IPS DF 4.7 (cell line): ENCODE results near the gene ARVCF.

Experiments
- DNase-seq: peaks from one replicate; pipeline ENCODE4 v3.0.0-alpha.2; 2013; ENCODE audit warnings: low spot score; ENCODE audit errors: extremely low read depth

ARVCF gene

DNA sequence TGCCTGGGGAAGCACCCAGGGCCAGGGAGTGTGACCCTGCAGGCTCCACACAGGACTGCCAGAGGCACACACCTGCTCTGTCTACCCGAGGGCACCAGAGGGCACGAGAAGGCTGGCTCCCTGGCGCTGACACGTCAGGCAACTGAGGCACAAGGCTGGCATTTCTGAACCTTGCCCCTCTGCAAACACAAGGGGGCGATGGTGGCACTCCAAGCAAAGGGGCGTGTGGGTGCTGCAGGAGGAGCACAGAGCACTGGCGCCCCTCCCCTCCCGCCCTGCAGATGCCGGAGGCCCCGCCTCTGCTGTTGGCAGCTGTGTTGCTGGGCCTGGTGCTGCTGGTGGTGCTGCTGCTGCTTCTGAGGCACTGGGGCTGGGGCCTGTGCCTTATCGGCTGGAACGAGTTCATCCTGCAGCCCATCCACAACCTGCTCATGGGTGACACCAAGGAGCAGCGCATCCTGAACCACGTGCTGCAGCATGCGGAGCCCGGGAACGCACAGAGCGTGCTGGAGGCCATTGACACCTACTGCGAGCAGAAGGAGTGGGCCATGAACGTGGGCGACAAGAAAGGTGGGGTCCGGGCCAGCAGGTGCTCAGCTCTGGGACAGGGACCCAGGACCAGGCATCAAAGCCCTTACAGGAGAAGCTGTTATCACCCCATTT is 54.2 kb downstream of the ARVCF start:
- DNase-seq, result no peak

- DNase-seq, result no peak
Measured at GRCh38 chr22:19961868-19962245, 54.8 kb downstream of the ARVCF start.

GRCh38 chr22:19961201-19961580 is 55.4 kb downstream of the ARVCF start:
- no peak for DNase-seq

- no peak for DNase-seq
Measured at GRCh38 chr22:19960491-19961200, 56.0 kb downstream of the ARVCF start.

- DNase-seq, result no peak
Measured at GRCh38 chr22:19959587-19960490, 56.8 kb downstream of the ARVCF start.

GRCh38 chr22:19959043-19959586 is 57.5 kb downstream of the ARVCF start:
- DNase-seq, result no peak

DNA sequence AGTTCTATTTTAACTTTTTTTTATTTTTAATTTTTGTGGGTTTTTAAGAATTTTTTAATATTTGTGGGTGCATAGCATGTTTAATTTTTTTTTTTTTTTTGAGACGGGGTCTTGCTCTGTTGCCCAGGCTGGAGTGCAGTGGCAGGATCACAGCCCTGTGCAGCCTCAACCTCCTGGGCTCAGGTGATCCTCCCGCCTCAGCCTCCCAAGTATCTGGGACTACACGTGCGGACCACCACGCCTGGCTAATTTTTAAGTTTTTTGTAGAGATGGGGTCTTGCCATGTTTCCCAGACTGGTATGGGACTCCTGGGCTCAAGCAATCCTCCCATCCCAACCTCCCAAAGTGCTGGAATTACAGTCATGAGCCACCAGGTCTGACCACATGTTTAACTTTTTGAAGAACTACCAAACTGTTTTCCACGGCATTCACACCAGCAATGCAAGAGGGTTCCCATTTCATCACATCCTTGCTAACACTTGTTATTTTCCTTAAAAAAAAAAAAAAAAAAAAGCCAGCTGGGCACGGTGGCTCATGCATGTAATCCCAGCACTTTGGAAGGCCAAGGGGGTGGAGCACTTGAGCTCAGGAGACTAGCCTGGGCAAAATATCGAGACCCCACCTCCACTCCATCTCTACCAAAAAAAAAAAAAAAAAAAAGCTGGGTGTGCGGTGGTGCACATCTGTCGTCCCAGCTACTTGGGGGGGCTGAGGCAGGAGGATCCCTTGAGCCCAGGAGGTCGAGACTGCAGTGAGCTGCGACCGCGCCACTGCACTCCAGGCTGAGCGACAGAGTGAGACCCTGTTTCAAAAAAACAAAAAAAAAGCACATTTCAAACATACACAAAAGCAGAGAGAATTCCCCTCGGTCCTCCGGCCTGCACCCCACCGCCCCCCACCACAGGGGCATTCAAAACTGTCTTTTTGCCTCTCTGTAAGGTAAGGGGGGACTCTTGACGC is 58.3 kb downstream of the ARVCF start:
- no peak for DNase-seq

DNA sequence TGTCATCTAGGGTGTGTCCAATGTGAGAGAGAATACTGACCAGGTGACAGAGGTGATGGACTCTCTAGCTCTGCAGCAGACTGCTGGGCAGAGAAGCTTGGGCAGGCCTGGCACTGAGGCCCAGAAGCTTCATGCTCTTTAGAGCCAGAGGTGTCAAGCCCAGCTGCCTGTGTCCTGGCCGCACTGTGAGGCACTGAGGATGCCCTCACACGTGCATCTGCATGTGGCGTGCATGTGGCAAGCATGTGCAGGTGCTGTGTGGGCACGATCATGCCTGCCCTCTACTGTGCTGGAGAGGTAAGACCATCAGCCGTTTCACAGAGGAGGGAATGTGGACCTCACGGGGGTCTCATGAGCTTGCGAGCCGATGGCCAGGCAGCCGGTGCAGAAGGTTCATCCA is 59.2 kb downstream of the ARVCF start:
- DNase-seq, result no peak

DNA sequence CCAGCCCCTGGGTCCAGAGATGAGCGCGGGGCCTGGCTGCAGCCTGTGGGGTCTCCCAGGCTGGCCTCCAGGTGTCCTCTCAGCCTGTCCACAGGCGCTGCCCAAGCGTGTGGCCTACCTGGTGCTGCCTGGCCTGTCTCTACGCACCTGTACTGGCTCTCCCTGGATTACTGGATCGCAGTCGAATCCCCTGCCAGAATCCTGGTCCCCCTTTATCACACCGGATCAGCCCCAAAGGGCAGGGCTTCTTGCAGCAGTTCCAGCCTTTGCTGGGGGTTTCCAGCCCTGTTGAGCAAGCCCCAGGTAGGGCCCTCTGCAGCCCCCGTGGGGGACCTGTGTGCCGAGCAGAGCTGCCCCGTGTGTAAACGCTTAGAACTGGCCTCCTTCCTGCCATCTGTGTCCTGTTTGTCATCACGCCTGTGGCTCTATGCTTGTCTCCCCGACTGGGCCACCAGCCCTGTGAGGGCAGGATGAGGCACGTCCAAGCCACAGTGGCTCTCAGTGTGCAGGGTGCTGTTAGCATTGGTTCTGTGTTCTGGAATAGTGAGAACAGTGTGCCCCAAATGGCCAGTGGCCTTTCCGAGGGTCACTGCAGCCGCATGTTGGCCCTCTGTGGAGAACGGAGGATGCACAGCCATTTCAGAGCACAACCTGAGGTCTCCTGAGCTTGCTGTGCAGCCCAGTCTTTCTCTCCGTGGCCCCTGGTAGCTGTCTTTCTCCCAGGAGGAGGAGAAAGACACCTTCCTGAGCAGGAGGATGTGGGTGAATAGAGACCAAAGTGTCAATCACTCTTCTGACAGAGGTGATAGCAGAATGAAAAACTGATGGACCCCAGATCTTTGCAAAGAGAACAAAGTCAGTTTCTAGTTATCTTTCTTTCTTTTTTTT is 61.1 kb downstream of the ARVCF start:
- no peak for DNase-seq

DNA sequence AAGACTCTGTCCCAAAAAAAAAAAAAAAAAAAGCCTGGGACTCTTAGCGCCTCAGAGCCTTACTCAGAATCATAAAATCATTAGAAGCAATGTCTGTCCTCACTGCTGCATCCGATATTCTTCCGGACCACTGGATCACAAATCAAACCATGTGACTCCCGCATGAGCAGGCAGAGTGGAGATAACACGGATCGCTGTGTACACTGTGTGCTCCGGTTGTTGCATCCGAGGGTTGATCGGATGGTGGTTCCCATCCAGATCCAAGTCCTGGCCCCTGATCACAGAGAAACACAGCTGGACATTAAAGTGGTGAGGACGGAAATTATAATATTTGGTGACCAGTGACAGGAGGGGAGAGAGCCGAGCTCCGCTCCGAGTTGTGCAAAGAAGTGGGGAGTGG is 65.3 kb downstream of the ARVCF start:
- no peak for DNase-seq

- no peak for DNase-seq
Measured at GRCh38 chr22:19948057-19948760, 68.4 kb downstream of the ARVCF start.

- DNase-seq, result no peak
Measured at GRCh38 chr22:19943082-19944026, 73.3 kb downstream of the ARVCF start.

DNA sequence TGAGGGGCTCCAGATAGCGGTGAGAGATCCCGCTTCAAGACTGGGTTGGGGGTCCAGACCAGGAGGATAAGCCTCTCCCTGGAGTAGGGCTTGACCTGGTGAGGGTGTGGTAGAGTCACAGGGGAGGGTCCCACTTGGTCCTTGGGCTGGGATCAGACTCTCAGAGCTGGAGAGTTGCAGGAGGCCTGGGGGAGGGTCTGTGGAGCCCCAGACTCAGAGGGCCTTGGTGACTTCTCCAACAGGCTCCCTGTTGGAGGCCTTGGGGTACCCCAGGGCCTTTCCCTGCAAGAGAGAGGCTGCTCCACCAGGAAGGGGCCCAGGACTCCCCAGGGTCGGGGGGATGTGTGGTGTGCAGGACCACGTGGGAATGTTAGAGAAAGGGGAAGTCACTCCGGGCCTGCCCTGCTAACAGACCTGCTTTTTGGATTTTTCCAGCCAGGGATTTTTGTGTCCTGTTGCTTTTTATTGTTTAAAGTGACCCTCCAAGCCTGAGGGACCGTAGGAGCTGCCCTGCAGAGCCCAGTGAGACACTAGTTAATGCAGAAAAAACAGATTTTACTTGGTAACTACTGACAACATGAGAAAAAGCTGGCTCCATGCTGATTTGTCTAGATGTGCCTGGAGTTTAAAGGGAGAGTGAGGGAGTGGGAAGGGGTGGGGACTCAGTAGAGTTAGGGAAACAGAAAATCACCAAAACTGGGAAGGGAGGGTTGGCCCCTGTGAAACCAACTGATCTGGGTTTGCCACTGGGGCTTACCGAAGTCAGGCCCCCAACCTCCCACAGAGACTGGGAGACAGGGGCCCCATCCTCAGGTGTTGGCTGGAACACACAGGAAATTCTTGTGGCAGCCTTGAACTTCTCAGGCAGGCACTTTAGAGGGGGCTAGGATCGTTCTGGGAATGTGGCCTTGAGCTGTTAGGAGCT is 74.2 kb downstream of the ARVCF start:
- DNase-seq, result no peak

DNA sequence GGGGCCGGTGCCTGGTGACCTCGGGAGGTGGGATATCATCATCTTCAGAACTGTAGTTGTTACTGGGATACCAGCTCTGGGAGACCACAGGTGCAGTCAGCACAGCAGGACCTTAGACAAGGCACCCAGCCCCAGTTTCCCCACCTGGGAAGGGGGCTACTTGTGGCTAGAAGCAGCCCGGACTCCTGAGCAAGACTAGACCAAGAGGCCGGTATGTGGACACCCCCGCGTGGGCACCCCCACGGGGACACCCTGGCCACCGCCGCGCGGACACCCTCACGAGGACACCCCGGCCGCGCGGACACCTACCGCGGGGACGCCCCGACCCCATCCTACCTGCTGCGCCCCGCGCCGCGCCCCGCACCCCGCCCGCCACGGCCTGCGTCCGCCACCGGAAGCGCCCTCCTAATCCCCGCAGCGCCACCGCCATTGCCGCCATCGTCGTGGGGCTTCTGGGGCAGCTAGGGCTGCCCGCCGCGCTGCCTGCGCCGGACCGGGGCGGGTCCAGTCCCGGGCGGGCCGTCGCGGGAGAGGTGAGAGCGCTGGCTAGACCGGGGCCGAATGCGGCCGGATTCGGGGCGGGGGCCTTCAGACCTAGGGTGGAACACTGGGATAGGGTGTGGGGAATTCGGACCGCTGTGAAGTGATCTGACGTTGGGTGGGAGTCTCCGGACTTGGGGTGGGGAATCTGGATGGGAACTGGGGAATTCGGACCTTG is 75.1 kb downstream of the ARVCF start, which contains the start of the genes COMT and TXNRD2:
Gene COMT (plus strand): TSS at position 408 of the 718 bp plus-strand sequence. CDS start 20,755 bp downstream, outside the sequence.
Gene TXNRD2 (minus strand): TSS at position 454 of the 718 bp plus-strand sequence. CDS start 15 bp downstream, at position 439.
- DNase-seq, result no peak

GRCh38 chr22:19940536-19941364 is 75.9 kb downstream of the ARVCF start:
- DNase-seq, result no peak
